Esophagus muscularis mucosa (tissue), 4 donors: Measurements from ENCODE around the gene UGT2A3. TPM values are rescaled to one million over a fixed set of nuclear protein-coding genes. Genes with fewer than 3 reads are reported as not detected.

ENCODE experiments used
- DNase-seq: peaks from one replicate; pipeline ENCODE4 v3.0.0-alpha.2; 2017; ENCODE audit errors: extremely low spot score
- H3K27ac ChIP-seq, 4 donors: fragments of 200-600 bp; sonication (generic); replicated peaks in 1 of 4; 1 replicate in 3 of 4; 2 replicates in 1 of 4; pipeline ENCODE4 v1.5.1; 2016 to 2019; ENCODE audit warnings: mild to moderate bottlenecking in 1 of 4
- H3K27me3 ChIP-seq, 4 donors: fragments of 200-600 bp; sonication (generic); one replicate each; pipeline versions ENCODE4 v1.5.1 to v1.6.0; 2016 to 2019
- H3K36me3 ChIP-seq, 4 donors: fragments of 200-600 bp; sonication (generic); one replicate each; pipeline ENCODE4 v1.5.1; 2016 to 2019
- H3K4me1 ChIP-seq, 4 donors: fragments of 200-600 bp; sonication (generic); one replicate each; pipeline ENCODE4 v1.5.1; 2016 to 2019
- H3K4me3 ChIP-seq, 4 donors: fragments of 200-600 bp; sonication (generic); 1 replicate in 2 of 4; 2 replicates in 2 of 4; pipeline ENCODE4 v1.5.1; 2016 to 2019; ENCODE audit warnings: mild to moderate bottlenecking in 4 of 4, moderate library complexity in 1 of 4
- H3K9me3 ChIP-seq, 4 donors: fragments of 200-600 bp; sonication (generic); 1 replicate in 3 of 4; 2 replicates in 1 of 4; pipeline ENCODE4 v1.5.1; 2016 to 2019
- CTCF ChIP-seq, 3 experiments: fragments of 200-600 bp in 2 of 3; fragments of 450-650 bp in 1 of 3; sonication (generic) in 2 of 3; IDR thresholded peaks; one replicate each; pipeline ENCODE4 v1.5.1; 2017 to 2019; ENCODE audit warnings: antibody characterized with exemption in 3 of 3, mild to moderate bottlenecking in 2 of 3, moderate library complexity in 1 of 3
- EP300 ChIP-seq: sonication (generic); formaldehyde crosslinking; IDR thresholded peaks from one replicate; pipeline ENCODE4 v1.6.1; 2017; ENCODE audit warnings: antibody characterized with exemption
- POLR2A ChIP-seq: fragments of 450-650 bp; IDR thresholded peaks from one replicate; pipeline ENCODE4 v1.6.1; 2017; ENCODE audit warnings: antibody characterized with exemption, moderate library complexity, mild to moderate bottlenecking, low read depth
- POLR2AphosphoS5 ChIP-seq, 2 donors: sonication (generic); formaldehyde crosslinking; IDR thresholded peaks; one replicate each; pipeline ENCODE4 v1.6.1; 2017; ENCODE audit warnings: antibody characterized with exemption in 2 of 2
- WGBS: methylation state at CpG from one replicate; pipeline ENCODE4 v1.1.5; 2018; 5-methylcytosine and 5-hydroxymethylcytosine counted together
- intact Hi-C: fragments of 100-400 bp; cut with DNase I; formaldehyde crosslinking; loops from one replicate; pipeline ENCODE4 v1.15.1; 2023
- total RNA-seq, 4 donors: library from RNA; depleted of rRNA; stranded (reverse); fragments of >200 nt; gene quantifications; one replicate each; pipeline versions ENCODE4 v1.1.0 to v1.2.1, GENCODE V29; 2016

UGT2A3 gene
- not detected for total RNA-seq

GRCh38 chr4:68951078-68951805, at the start of gene UGT2A3:
UGT2A3 (minus strand) TSS chr4:68951804; CDS start chr4:68951760, 44 bp downstream.
- no peak for DNase-seq
- Histone ChIP-seq H3K4me3 (no peak within 1 kb of the TSS), H3K4me1 (no peaks in the 10 kb centered on the region), H3K27ac (no peak within 1 kb of the TSS), H3K27me3 (no peaks in the 10 kb centered on the region), H3K9me3 (no peaks in the 10 kb centered on the region), H3K36me3 (no peaks in the 10 kb centered on the region)
- no peak for TF ChIP-seq EP300
- TF ChIP-seq POLR2AphosphoS5 (IDR thresholded peaks at IDR 0.05), result no peak
- no peak for TF ChIP-seq POLR2A
- TF ChIP-seq CTCF (IDR thresholded peaks at IDR 0.05), result no peak
- WGBS, result 72% methylated on average over 5 of the region's 5 CpGs
- intact Hi-C loops, result no loop called here

- no peaks in the 10 kb centered on the region for H3K36me3 ChIP-seq
- no peak overlapping the region for H3K4me3 ChIP-seq
- no peak overlapping the region for H3K27ac ChIP-seq
- H3K9me3 ChIP-seq, result no peaks in the 10 kb centered on the region
- WGBS, result 52% methylated on average over 3 of the region's 3 CpGs
- no peak for DNase-seq
- intact Hi-C loops, result no loop called here
- H3K4me1 ChIP-seq, result no peaks in the 10 kb centered on the region
- TF ChIP-seq POLR2AphosphoS5 (IDR thresholded peaks at IDR 0.05) (no peak), EP300 (no peak), CTCF (IDR thresholded peaks at IDR 0.05) (no peak), POLR2A (no peak)
- H3K27me3 ChIP-seq, result no peaks in the 10 kb centered on the region
Observed at GRCh38 chr4:68997040-68997439, 45.4 kb upstream of the UGT2A3 start.

GRCh38 chr4:68995292-68995691, 43.7 kb upstream of the UGT2A3 start:
- intact Hi-C loops, result no loop called here
- no peak for DNase-seq
- 96% methylated on average over 2 of the region's 2 CpGs for WGBS
- TF ChIP-seq POLR2AphosphoS5 (IDR thresholded peaks at IDR 0.05) (no peak), POLR2A (no peak), EP300 (no peak), CTCF (IDR thresholded peaks at IDR 0.05) (no peak)
- Histone ChIP-seq H3K9me3 (no peaks in the 10 kb centered on the region), H3K4me3 (no peak overlapping the region), H3K36me3 (no peaks in the 10 kb centered on the region), H3K27ac (no peak overlapping the region), H3K4me1 (no peaks in the 10 kb centered on the region), H3K27me3 (no peaks in the 10 kb centered on the region)

GRCh38 chr4:68987007-68987406, 35.4 kb upstream of the UGT2A3 start:
- no peaks in the 10 kb centered on the region for H3K4me1 ChIP-seq
- 64% methylated on average over 2 of the region's 2 CpGs for whole genome bisulfite sequencing
- no peaks in the 10 kb centered on the region for H3K27me3 ChIP-seq
- H3K9me3 ChIP-seq, result no peaks in the 10 kb centered on the region
- DNase-seq, result no peak
- no peaks in the 10 kb centered on the region for H3K36me3 ChIP-seq
- TF ChIP-seq POLR2AphosphoS5 (IDR thresholded peaks at IDR 0.05), result no peak
- no peak for TF ChIP-seq CTCF (IDR thresholded peaks at IDR 0.05)
- intact Hi-C loops, result no loop called here
- H3K4me3 ChIP-seq, result no peak overlapping the region
- no peak overlapping the region for H3K27ac ChIP-seq

GRCh38 chr4:68985442-68985841, 33.8 kb upstream of the UGT2A3 start:
- H3K4me3 ChIP-seq, result no peak overlapping the region
- no peaks in the 10 kb centered on the region for H3K9me3 ChIP-seq
- intact Hi-C loops, result no loop called here
- H3K36me3 ChIP-seq, result no peaks in the 10 kb centered on the region
- H3K27me3 ChIP-seq, result no peaks in the 10 kb centered on the region
- WGBS, result 74% methylated on average over 1 of the region's 1 CpG
- DNase-seq, result no peak
- no peaks in the 10 kb centered on the region for H3K4me1 ChIP-seq
- no peak overlapping the region for H3K27ac ChIP-seq
- no peak for TF ChIP-seq POLR2AphosphoS5 (IDR thresholded peaks at IDR 0.05)
- TF ChIP-seq EP300, result no peak
- TF ChIP-seq POLR2A, result no peak
- no peak for TF ChIP-seq CTCF (IDR thresholded peaks at IDR 0.05)
